ENCODE measurements around the gene HRH2.

- TF ChIP-seq POLR2AphosphoS5 (IDR thresholded peaks at IDR 0.05) (no peak), CTCF (IDR thresholded peaks at IDR 0.05) (no peak)
These were observed at the start of gene HRH2 for GRCh38 chr5:175657593-175658271.
